LNCAP (cell line): ENCODE results near the gene SIRT5.

Experiments
- CTCF ChIP-seq: fragments of 450-650 bp; IDR thresholded peaks from 2 replicates; pipeline ENCODE4 v1.5.1; 2017; ENCODE audit warnings: mild to moderate bottlenecking

SIRT5 gene

GRCh38 chr6:13593103-13593502 is 18.7 kb downstream of the SIRT5 start:
- no peak for TF ChIP-seq CTCF

GRCh38 chr6:13593720-13594119 is 19.3 kb downstream of the SIRT5 start:
- TF ChIP-seq CTCF: no peak

- TF ChIP-seq CTCF: no peak
Observed at GRCh38 chr6:13597073-13597472, 22.7 kb downstream of the SIRT5 start.

GRCh38 chr6:13600036-13600435 is 25.6 kb downstream of the SIRT5 start:
- TF ChIP-seq CTCF: no peak

- TF ChIP-seq CTCF: no peak
Observed at GRCh38 chr6:13604135-13604534, 29.7 kb downstream of the SIRT5 start.

GRCh38 chr6:13604546-13605416 is 30.4 kb downstream of the SIRT5 start:
- no peak for TF ChIP-seq CTCF

GRCh38 chr6:13605634-13606033 is 31.2 kb downstream of the SIRT5 start:
- no peak for TF ChIP-seq CTCF
